HepG2 (cell line): ENCODE results near the gene CARD16. TPM values are rescaled to one million over a fixed set of nuclear protein-coding genes. Genes with fewer than 3 reads are reported as not detected.

Experiments
- ARID2 ChIP-seq: sonication (generic); formaldehyde crosslinking; IDR thresholded peaks from 2 replicates; pipeline ENCODE4 v1.8.1; 2022; ENCODE audit warnings: mild to moderate bottlenecking, missing genetic modification reagents, borderline replicate concordance
- ARNT2 ChIP-seq: sonication (generic); formaldehyde crosslinking; IDR thresholded peaks from 2 replicates; pipeline ENCODE4 v1.8.0; 2022; ENCODE audit warnings: mild to moderate bottlenecking, low read depth, missing genetic modification reagents, moderate library complexity
- CENPT ChIP-seq: sonication (generic); formaldehyde crosslinking; IDR thresholded peaks from 2 replicates; pipeline ENCODE4 v1.8.0; 2022; ENCODE audit warnings: low read depth, mild to moderate bottlenecking, moderate library complexity, missing genetic modification reagents
- ERF ChIP-seq: IDR thresholded peaks from 2 replicates; pipeline ENCODE4 v1.6.1; 2018; ENCODE audit warnings: missing biosample characterization, missing genetic modification reagents
- JARID2 ChIP-seq: sonication (generic); formaldehyde crosslinking; IDR thresholded peaks from 2 replicates; pipeline ENCODE4 v1.8.1; 2023; ENCODE audit warnings: missing genetic modification reagents, inconsistent platforms; ENCODE audit not compliant: insufficient replicate concordance
- KMT2A ChIP-seq: sonication (generic); formaldehyde crosslinking; IDR thresholded peaks from 2 replicates; pipeline ENCODE4 v1.4.0; 2020; ENCODE audit warnings: missing genetic modification reagents
- MAFG ChIP-seq: sonication (generic); formaldehyde crosslinking; IDR thresholded peaks from 2 replicates; pipeline ENCODE4 v1.5.1; 2020; ENCODE audit warnings: mild to moderate bottlenecking, missing genetic modification reagents
- SMAD1 ChIP-seq: sonication (generic); formaldehyde crosslinking; IDR thresholded peaks from 2 replicates; pipeline ENCODE4 v1.4.0; 2020; ENCODE audit warnings: missing genetic modification reagents, low read depth, mild to moderate bottlenecking, borderline replicate concordance
- SNAPC2 ChIP-seq: sonication (generic); formaldehyde crosslinking; IDR thresholded peaks from 2 replicates; pipeline ENCODE4 v1.8.1; 2022; ENCODE audit warnings: mild to moderate bottlenecking, missing genetic modification reagents
- TEAD2 ChIP-seq: sonication (generic); formaldehyde crosslinking; IDR thresholded peaks from 2 replicates; pipeline ENCODE4 v1.9.0; 2021; ENCODE audit warnings: missing genetic modification reagents
- ZBTB20 ChIP-seq: sonication (generic); formaldehyde crosslinking; IDR thresholded peaks from 2 replicates; pipeline ENCODE4 v1.8.1; 2023; ENCODE audit warnings: missing genetic modification reagents, low read depth, mild to moderate bottlenecking, borderline replicate concordance
- ZNF17 ChIP-seq: sonication (generic); formaldehyde crosslinking; IDR thresholded peaks from 2 replicates; pipeline ENCODE4 v1.5.0; 2020; ENCODE audit warnings: mild to moderate bottlenecking, missing genetic modification reagents
- ZNF451 ChIP-seq: sonication (generic); formaldehyde crosslinking; IDR thresholded peaks from 2 replicates; pipeline ENCODE4 v1.5.0; 2020; ENCODE audit warnings: mild to moderate bottlenecking, missing genetic modification reagents
- ZNF543 ChIP-seq: sonication (generic); formaldehyde crosslinking; IDR thresholded peaks from 2 replicates; pipeline ENCODE4 v1.4.0; 2020; ENCODE audit warnings: mild to moderate bottlenecking, missing genetic modification reagents
- polyA plus RNA-seq, 8 experiments: library from polyadenylated mRNA; depleted of rRNA in 3 of 8; stranded (reverse) in 7 of 8; unstranded in 1 of 8; fragments of >200 nt; fragmentation: Illumina TruSeq in 4 of 8; extraction: Trizol in 4 of 8; gene quantifications; 2 replicates each; pipeline versions ENCODE4 v1.2.1 to v1.2.3, GENCODE V29; 2011 to 2016; ENCODE audit warnings: low read depth in 4 of 8, missing spikeins in 1 of 8, mixed read lengths in 1 of 8; ENCODE audit not compliant: insufficient read depth in 1 of 8
- total RNA-seq, 5 experiments: library from RNA; depleted of rRNA; stranded (reverse); fragments of >200 nt; fragmentation: Illumina TruSeq; extraction: Trizol; gene quantifications; 2 replicates each; pipeline ENCODE4 v1.2.3, GENCODE V29; 2016; ENCODE audit warnings: low read depth in 1 of 5
- TF ChIP-seq, protein P1 (sequence below): IDR thresholded peaks from 2 replicates; pipeline ENCODE4 v1.6.1; 2016; ENCODE audit warnings: low read depth
- TF ChIP-seq, protein P2 (sequence below): sonication (generic); formaldehyde crosslinking; IDR thresholded peaks from 2 replicates; pipeline ENCODE4 v1.4.0; 2020; ENCODE audit warnings: missing genetic modification reagents
- TF ChIP-seq, protein P3 (sequence below): IDR thresholded peaks from 2 replicates; pipeline ENCODE4 v1.6.1; 2018; ENCODE audit warnings: missing genetic modification reagents
- TF ChIP-seq, protein P4 (sequence below): sonication (generic); formaldehyde crosslinking; IDR thresholded peaks from 2 replicates; pipeline ENCODE4 v1.5.0; 2020; ENCODE audit warnings: missing genetic modification reagents
- TF ChIP-seq, protein P5 (sequence below): sonication (generic); formaldehyde crosslinking; IDR thresholded peaks from 2 replicates; pipeline ENCODE4 v1.5.1; 2020; ENCODE audit warnings: mild to moderate bottlenecking, moderate library complexity, missing genetic modification reagents

The CARD16 gene
- total and polyA plus RNA-seq, 2 of the 13 experiments (the other 11 are each of a cell fraction or from before 2014, with no cell fraction given), result 0.34 TPM; not detected in 1

DNA sequence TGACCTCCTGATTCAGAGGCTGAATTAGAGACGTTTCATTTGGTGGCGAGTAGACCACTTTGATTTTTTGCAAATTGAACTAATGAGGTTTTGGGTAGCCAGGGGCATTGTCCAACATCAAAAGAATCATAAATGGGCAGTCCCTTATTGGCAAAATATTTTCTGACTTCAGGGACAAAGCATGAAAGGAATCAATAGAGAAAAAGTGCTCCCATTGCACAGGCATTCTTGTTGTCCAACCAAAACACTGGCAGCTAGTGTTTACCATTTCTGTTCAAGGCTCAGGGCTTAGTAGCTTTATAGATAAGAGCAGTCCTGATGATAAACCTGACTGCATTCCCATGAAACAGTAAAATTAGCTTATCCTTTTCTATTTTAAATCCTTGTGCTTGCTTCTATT is 6.4 kb upstream of the CARD16 start (continued):
- TF ChIP-seq SMAD1 (CRISPR knock-in tag) (no peak), ERF (CRISPR knock-in tag) (0 out of 2 replicates have a peak, but pooled peaks have one; percentile 36), KMT2A (CRISPR knock-in tag) (no peak), TEAD2 (no peak), CENPT (no peak), SNAPC2 (CRISPR knock-in tag) (no peak), ZNF543 (CRISPR knock-in tag) (no peak), JARID2 (CRISPR knock-in tag) (no peak), ZBTB20 (CRISPR knock-in tag) (peak; percentile 78; the same call in 1 of the 2 replicates), MAFG (CRISPR knock-in tag) (no peak), ARNT2 (no peak), ARID2 (no peak), ZNF451 (CRISPR knock-in tag) (no peak), ZNF17 (CRISPR knock-in tag) (no peak)
- TF ChIP-seq, protein P1, sequence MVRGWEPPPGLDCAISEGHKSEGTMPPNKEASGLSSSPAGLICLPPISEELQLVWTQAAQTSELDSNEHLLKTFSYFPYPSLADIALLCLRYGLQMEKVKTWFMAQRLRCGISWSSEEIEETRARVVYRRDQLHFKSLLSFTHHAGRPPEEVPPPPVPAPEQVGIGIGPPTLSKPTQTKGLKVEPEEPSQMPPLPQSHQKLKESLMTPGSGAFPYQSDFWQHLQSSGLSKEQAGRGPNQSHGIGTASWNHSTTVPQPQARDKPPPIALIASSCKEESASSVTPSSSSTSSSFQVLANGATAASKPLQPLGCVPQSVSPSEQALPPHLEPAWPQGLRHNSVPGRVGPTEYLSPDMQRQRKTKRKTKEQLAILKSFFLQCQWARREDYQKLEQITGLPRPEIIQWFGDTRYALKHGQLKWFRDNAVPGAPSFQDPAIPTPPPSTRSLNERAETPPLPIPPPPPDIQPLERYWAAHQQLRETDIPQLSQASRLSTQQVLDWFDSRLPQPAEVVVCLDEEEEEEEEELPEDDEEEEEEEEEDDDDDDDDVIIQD (CRISPR knock-in tag), result peak; percentile 77; the same call in 1 of the 2 replicates
- TF ChIP-seq, protein P2, sequence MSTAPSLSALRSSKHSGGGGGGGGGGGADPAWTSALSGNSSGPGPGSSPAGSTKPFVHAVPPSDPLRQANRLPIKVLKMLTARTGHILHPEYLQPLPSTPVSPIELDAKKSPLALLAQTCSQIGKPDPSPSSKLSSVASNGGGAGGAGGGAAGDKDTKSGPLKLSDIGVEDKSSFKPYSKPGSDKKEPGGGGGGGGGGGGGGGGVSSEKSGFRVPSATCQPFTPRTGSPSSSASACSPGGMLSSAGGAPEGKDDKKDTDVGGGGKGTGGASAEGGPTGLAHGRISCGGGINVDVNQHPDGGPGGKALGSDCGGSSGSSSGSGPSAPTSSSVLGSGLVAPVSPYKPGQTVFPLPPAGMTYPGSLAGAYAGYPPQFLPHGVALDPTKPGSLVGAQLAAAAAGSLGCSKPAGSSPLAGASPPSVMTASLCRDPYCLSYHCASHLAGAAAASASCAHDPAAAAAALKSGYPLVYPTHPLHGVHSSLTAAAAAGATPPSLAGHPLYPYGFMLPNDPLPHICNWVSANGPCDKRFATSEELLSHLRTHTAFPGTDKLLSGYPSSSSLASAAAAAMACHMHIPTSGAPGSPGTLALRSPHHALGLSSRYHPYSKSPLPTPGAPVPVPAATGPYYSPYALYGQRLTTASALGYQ (CRISPR knock-in tag), result peak; percentile 56; the same call in 1 of the 2 replicates
- TF ChIP-seq, protein P3, sequence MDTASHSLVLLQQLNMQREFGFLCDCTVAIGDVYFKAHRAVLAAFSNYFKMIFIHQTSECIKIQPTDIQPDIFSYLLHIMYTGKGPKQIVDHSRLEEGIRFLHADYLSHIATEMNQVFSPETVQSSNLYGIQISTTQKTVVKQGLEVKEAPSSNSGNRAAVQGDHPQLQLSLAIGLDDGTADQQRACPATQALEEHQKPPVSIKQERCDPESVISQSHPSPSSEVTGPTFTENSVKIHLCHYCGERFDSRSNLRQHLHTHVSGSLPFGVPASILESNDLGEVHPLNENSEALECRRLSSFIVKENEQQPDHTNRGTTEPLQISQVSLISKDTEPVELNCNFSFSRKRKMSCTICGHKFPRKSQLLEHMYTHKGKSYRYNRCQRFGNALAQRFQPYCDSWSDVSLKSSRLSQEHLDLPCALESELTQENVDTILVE (CRISPR knock-in tag), result no peak
- TF ChIP-seq, protein P4, sequence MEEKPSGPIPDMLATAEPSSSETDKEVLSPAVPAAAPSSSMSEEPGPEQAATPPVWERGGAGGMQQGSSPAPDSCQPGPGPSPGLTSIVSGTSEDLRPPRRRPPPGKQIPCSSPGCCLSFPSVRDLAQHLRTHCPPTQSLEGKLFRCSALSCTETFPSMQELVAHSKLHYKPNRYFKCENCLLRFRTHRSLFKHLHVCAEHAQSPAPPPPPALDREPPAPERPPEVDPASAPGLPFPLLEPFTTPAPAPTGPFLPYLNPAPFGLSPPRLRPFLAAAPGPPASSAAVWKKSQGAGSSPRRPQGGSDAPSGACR (CRISPR knock-in tag), result no peak
- TF ChIP-seq, protein P5, sequence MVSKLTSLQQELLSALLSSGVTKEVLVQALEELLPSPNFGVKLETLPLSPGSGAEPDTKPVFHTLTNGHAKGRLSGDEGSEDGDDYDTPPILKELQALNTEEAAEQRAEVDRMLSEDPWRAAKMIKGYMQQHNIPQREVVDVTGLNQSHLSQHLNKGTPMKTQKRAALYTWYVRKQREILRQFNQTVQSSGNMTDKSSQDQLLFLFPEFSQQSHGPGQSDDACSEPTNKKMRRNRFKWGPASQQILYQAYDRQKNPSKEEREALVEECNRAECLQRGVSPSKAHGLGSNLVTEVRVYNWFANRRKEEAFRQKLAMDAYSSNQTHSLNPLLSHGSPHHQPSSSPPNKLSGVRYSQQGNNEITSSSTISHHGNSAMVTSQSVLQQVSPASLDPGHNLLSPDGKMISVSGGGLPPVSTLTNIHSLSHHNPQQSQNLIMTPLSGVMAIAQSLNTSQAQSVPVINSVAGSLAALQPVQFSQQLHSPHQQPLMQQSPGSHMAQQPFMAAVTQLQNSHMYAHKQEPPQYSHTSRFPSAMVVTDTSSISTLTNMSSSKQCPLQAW (CRISPR knock-in tag), result no peak
